ENCODE measurements around the gene EPHB2.

EPHB2 gene

DNA sequence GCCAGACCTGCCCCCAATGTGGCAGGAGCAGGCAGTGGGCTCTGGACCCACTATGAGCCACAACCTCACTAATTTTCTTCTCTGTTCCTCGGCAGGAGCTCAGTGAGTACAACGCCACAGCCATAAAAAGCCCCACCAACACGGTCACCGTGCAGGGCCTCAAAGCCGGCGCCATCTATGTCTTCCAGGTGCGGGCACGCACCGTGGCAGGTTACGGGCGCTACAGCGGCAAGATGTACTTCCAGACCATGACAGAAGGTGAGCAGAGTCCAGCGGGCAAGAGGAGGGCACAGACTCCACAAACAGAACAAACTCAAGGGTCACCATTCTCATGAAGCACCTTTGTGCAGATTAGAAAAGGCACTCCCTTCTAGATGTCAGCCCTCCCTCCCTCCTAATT, 182.2 kb downstream of the EPHB2 start:
- DNase-seq: no peak

DNA sequence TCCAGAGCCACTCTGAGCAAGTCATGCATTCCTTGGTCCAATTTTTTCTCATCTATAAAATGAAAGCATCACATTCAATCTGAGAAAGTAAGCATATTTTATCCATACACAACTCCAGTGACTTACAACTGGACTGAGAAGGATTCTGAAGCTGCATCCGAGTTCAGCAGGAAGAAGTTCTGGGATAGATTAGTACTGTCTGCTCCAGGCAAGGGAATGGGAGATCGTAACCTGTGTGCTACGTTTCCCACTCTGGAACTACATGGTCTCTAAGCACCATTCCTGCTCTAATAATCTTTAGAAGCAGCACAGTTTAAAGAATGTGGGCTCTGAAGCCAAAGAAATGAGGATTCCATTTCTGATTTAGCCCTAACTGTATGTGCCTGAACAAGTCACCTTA, 182.7 kb downstream of the EPHB2 start:
- DNase-seq: no peak

DNA sequence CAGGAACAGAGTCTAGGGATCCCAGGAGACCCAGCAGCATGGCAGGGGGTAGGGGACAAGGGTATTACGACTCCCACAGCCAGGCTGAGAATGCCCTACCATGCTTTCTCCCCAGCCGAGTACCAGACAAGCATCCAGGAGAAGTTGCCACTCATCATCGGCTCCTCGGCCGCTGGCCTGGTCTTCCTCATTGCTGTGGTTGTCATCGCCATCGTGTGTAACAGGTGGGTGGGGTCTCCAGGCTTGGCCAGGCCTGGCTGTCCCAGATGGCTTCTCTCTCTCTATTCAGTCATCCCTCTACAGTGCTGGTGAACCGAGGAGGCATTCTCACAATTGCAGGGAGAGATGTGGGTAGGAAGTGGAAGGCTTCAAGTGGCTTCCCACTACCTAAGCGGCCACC, 184.7 kb downstream of the EPHB2 start:
- no peak for DNase-seq

DNA sequence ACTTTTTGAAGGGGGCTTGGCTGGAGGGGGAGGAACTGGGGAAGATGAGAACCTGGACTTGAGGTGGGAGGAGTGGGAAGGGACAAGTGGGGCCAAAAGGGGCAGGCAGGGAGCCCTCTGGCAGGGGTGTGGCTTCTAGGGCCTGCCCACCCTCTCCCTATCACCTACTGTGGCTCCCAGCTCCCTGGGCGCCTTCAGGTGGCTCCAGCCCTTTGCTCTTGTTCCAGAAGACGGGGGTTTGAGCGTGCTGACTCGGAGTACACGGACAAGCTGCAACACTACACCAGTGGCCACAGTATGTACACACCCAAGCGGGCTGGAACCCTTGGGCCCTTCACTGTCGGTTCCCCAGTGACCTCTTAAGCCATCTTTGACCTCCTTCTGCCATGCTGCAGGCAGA, 185.5 kb downstream of the EPHB2 start:
- no peak for DNase-seq

DNA sequence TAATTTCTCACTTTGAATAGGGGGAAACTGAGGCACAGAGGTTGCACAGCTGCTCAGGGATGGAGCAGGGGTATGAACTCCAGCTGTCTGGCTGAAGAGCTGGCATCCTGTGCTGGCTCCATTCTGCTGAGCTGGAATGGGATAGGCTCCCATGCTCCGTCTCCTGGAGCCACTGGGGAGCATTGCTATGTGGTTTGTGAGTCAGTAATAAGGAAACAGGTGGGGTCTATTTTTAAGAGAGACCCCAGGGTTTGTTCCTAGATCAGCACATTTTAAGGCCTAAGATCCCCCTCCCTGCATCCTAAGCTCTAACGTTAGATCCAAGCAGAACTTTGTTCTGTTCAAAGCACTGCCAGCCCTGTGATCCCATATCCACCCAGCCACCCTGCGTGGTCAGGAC, 189.8 kb downstream of the EPHB2 start:
- DNase-seq: no peak

DNA sequence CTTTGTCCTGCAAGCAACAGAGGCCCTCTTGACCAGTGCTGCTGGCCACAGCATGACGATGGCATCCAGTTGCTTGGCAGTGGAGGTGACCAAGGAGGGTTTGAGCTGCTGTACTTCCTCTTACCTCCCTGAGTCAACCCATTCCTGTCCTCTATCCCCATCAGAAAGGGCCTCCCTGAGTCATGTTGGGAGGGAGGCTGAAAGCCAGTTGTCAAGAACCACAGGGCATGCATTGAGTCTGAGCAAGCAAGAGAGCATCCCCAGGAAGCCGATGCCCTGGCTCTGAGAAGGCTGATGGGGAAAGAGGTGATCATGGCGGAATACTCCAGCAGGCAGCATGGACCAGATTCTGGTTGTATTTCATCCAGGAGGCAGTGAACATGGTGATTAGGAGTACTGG, 192.5 kb downstream of the EPHB2 start:
- DNase-seq: no peak

DNA sequence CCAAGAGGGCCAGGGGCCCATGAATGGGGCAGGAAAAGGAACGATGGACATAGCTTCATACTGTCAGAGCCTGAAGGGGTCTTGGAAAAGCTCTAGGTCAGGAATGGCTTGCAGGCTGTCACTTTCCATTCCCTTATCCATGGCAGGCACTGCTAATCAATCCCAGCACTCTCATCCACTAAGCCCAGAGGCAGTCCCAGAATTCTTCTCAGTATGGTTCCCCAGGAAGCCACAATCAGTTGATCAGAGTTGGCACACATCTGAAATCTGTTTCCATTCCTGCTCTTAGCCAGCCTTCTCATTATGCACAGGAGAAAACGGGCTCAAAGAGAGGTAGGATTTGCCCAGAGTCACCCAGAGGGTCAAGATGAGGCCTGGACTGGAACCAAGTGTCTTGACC, 196.3 kb downstream of the EPHB2 start:
- no peak for DNase-seq

GRCh38 chr1:22907528-22907927, 196.9 kb downstream of the EPHB2 start:
- DNase-seq: no peak

GRCh38 chr1:22908880-22909426, 198.3 kb downstream of the EPHB2 start:
- DNase-seq: no peak

GRCh38 chr1:22910286-22910685, 199.6 kb downstream of the EPHB2 start:
- DNase-seq: no peak

DNA sequence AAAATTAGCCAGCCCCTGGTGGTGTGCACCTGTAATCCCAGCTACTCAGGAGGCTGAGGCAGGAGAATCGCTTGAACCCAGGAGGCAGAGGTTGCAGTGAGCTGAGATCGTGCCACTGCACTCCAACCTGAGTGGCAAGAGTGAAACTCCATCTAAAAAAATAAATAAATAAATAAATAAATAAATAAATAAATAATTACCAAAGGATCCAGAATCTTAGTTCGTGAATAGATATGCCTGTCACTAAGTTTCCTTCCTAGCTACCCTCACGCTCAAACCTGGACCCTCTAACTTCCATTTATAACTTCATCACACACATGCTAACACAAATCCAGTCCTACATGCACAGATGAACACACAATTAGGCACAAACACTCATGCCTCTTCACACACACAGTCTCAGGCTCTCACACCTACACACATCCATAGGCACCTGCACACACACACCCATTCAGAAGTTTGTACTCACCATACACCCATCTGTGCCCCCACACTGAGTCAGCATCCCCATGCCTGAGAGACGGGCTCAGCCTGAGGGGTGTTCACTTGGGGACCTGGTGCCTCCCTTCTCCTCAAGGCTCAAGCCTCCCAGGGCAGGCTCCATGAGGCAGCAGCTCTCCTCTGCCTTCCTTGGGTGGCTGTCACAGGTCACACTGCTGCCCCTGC, 200.5 kb downstream of the EPHB2 start:
- DNase-seq: no peak

DNA sequence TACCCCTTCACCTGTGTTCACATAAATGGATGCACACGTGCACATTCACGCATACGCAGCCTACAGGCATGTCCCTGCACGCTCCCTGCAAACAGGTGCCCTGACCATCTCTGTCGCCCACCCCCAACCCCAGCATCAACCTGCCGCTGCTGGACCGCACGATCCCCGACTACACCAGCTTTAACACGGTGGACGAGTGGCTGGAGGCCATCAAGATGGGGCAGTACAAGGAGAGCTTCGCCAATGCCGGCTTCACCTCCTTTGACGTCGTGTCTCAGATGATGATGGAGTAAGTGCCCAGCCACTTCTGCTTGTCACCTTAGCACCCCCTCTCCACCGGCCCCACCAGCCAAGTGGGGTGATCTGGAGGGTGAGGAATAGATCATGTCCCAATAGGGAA, 201.7 kb downstream of the EPHB2 start:
- DNase-seq: no peak

DNA sequence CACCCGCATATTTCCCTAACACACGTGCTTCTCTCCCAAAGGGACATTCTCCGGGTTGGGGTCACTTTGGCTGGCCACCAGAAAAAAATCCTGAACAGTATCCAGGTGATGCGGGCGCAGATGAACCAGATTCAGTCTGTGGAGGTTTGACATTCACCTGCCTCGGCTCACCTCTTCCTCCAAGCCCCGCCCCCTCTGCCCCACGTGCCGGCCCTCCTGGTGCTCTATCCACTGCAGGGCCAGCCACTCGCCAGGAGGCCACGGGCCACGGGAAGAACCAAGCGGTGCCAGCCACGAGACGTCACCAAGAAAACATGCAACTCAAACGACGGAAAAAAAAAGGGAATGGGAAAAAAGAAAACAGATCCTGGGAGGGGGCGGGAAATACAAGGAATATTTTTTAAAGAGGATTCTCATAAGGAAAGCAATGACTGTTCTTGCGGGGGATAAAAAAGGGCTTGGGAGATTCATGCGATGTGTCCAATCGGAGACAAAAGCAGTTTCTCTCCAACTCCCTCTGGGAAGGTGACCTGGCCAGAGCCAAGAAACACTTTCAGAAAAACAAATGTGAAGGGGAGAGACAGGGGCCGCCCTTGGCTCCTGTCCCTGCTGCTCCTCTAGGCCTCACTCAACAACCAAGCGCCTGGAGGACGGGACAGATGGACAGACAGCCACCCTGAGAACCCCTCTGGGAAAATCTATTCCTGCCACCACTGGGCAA, 202.9 kb downstream of the EPHB2 start:
- DNase-seq: no peak

DNA sequence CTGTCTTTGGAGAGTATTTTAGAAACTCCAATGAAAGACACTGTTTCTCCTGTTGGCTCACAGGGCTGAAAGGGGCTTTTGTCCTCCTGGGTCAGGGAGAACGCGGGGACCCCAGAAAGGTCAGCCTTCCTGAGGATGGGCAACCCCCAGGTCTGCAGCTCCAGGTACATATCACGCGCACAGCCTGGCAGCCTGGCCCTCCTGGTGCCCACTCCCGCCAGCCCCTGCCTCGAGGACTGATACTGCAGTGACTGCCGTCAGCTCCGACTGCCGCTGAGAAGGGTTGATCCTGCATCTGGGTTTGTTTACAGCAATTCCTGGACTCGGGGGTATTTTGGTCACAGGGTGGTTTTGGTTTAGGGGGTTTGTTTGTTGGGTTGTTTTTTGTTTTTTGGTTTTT, 203.5 kb downstream of the EPHB2 start:
- no peak for DNase-seq

DNA sequence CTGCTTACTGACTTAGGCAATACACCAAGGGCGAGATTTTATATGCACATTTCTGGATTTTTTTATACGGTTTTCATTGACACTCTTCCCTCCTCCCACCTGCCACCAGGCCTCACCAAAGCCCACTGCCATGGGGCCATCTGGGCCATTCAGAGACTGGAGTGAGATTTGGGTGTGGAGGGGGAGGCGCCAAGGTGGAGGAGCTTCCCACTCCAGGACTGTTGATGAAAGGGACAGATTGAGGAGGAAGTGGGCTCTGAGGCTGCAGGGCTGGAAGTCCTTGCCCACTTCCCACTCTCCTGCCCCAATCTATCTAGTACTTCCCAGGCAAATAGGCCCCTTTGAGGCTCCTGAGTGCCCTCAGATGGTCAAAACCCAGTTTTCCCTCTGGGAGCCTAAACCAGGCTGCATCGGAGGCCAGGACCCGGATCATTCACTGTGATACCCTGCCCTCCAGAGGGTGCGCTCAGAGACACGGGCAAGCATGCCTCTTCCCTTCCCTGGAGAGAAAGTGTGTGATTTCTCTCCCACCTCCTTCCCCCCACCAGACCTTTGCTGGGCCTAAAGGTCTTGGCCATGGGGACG, 204.1 kb downstream of the EPHB2 start:
- DNase-seq: no peak

DNA sequence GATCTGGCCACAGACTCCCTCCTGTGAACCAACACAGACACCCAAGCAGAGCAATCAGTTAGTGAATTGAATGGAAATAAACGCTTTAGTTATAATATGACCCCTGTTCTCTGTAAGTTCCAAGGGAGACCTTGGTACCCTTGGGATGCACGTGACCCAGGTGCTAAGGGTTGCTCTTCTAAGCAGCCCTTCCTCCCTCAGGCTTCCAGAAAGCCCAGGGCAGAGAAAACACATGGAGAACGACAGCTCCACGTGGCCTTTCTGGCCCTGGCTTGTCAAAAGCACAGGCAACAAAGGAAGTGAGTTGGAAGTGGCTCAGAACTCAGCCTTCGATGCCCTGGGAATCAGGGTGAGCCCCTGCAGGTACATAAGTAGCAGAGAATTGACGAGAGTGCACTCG, 204.6 kb downstream of the EPHB2 start:
- no peak for DNase-seq

DNA sequence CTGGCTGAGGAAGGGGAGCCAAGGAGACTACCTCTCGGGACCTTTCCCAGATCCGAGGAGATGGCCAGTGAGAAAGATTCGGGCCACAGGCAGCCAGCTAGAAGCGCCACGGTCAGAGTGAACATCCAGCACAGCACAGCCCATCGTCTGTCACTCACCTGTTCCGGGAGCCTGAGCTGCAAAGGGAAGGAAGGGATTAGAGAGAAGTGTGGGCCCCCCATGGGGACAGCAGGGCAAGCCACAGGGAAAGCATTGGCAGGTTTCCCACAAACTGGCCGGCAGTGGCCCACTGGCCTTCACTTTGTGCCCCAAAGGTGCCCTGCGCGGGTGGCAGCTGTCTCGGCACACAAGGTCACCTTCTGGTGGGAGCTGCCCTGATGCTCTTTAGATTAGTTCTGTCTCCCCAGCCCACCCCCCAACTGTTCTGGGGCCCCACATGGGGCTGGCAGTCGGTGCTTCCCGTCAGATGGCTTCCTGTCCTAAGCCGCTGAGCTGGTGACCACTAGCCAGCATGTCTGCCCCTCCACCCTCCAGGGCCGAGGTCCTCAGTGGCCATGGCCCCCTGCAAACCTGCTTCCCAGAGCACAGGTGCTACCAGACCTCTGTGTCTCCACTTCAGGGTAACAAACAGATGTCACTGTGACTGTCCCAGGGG, 205.3 kb downstream of the EPHB2 start:
- DNase-seq: no peak

- DNase-seq: no peak
Measured at GRCh38 chr1:22916471-22916820, 205.8 kb downstream of the EPHB2 start.

- no peak for DNase-seq
Measured at GRCh38 chr1:22917989-22918388, 207.3 kb downstream of the EPHB2 start.

DNA sequence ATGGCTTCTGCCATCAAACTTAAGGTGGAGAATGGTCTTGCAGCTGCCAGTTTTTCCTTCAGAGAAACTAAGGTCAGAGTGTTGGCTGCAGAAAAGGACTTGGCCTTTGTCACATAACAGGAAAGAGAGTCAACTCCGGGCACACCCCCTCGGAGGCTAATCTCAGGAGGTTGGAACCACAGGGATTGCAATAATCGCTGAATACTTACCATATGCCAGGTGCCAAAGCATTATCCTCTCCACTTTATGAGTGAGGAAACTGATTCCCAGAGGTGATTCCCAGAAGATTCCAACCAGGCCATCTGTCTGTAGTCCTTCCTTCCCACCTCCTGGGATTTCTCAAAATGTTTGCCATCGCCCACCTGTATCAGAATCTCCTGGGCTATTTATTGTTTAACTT, 208.0 kb downstream of the EPHB2 start:
- no peak for DNase-seq

DNA sequence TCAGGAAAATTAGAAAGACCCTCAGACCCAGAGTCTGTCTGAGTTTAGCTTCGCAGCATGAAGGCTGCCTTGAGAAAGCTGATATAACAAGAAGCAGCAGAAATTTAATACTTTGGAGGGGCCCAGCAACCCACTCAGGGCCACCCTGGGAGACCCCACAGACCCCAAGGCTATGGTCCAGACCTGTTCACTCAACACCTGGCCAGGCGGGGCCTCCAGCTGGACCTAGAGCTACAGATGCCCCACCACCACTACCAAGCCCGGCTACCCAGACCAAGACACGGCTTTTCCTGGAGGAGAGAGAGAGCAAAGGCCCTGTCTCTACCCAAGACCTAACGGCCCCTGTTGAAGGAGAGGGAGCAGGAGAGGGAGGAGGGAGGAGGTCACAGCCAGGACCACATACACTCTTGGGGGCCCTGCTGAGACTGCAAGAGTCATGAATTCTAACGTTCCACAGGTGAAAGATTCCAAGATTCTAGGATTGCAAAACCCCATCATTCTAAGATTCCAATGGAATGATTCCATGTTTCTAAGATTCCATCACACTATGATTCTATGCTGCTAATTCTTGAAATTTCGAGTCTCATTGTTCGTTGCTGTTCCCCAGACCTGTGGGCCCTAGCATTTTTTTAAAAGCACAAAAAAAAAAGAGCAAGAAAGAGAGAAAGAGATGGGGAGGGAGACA, 208.8 kb downstream of the EPHB2 start:
- DNase-seq: no peak

GRCh38 chr1:22920026-22920733, 209.5 kb downstream of the EPHB2 start:
- no peak for DNase-seq

Measured in DMS53 (cell line).